Prostate gland (tissue), 2 donors: Measurements from ENCODE around the gene BRD2.
"Not testable (repeated sequence)": the region's sequence is repeated elsewhere in the genome, so short reads cannot be mapped to it uniquely, and the experiment has no call there.

Experiments used
- POLR2A ChIP-seq: fragments of 450-650 bp; IDR thresholded peaks from one replicate; pipeline ENCODE4 v1.6.1; 2016; ENCODE audit warnings: antibody characterized with exemption, mild to moderate bottlenecking
- POLR2AphosphoS5 ChIP-seq: sonication (generic); formaldehyde crosslinking; IDR thresholded peaks from one replicate; pipeline ENCODE4 v1.6.1; 2017; ENCODE audit warnings: antibody characterized with exemption
- TF ChIP-seq, protein P1 (sequence below), 4 experiments: fragments of 200-600 bp in 2 of 4; fragments of 450-650 bp in 2 of 4; sonication (generic) in 2 of 4; IDR thresholded peaks; 1 replicate in 3 of 4; 2 replicates in 1 of 4; pipeline ENCODE4 v1.5.1; 2016 to 2019; ENCODE audit warnings: antibody characterized with exemption in 4 of 4, mild to moderate bottlenecking in 2 of 4, moderate library complexity in 2 of 4

DNA sequence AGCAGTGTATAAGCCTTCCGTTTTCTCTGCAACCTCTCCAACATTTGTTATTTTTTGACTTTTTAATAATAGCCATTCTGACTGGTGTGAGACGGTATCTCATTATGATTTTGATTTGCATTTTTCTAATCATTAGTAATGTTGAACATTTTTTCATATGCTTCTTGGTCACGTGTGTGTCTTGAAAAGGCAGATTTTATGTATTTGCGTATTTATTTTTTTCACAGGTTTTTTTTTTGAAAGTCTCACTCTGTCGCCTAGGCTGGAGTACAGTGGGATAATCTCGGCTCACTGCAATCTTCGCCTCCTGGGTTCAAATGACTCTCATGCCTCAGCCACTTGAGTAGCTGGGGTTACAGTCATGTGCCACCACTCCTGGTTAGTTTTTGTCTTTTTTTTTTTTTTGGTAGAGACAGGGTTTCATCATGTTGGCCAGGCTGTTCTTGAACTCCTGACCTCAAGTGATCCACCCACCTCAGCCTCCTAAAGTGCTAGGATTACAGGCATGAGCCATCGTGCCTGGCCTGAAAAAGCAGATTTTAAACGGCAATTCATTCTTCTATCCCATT, 25.8 kb upstream of the BRD2 start:
- TF ChIP-seq POLR2AphosphoS5, POLR2A: not testable (repeated sequence)
- TF ChIP-seq, protein P1, sequence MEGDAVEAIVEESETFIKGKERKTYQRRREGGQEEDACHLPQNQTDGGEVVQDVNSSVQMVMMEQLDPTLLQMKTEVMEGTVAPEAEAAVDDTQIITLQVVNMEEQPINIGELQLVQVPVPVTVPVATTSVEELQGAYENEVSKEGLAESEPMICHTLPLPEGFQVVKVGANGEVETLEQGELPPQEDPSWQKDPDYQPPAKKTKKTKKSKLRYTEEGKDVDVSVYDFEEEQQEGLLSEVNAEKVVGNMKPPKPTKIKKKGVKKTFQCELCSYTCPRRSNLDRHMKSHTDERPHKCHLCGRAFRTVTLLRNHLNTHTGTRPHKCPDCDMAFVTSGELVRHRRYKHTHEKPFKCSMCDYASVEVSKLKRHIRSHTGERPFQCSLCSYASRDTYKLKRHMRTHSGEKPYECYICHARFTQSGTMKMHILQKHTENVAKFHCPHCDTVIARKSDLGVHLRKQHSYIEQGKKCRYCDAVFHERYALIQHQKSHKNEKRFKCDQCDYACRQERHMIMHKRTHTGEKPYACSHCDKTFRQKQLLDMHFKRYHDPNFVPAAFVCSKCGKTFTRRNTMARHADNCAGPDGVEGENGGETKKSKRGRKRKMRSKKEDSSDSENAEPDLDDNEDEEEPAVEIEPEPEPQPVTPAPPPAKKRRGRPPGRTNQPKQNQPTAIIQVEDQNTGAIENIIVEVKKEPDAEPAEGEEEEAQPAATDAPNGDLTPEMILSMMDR (IDR thresholded peaks at IDR 0.05), result not testable (repeated sequence)
